Iris pigment epithelial cell (primary cell): ENCODE measurements around the gene GMDS.

ENCODE experiments used
- DNase-seq: peaks from one replicate; pipeline ENCODE4 v3.0.0-alpha.2; 2011; ENCODE audit warnings: low read depth

Gene GMDS

GRCh38 chr6:2245103-2245876 lies at the start of gene GMDS:
Gene GMDS (minus strand): TSS chr6:2245605.
- DNase-seq: peak; percentile 84

GRCh38 chr6:2285510-2285909 lies 40.1 kb upstream of the GMDS start:
- no peak for DNase-seq

- no peak for DNase-seq
These were observed 30.5 kb upstream of the GMDS start for GRCh38 chr6:2275892-2276242.

GRCh38 chr6:2274981-2275891 lies 29.8 kb upstream of the GMDS start:
- DNase-seq: peak; percentile 60

GRCh38 chr6:2272696-2273095 lies 27.3 kb upstream of the GMDS start:
- no peak for DNase-seq

- DNase-seq: no peak
These were observed 24.6 kb upstream of the GMDS start for GRCh38 chr6:2270054-2270453.

- no peak for DNase-seq
These were observed 21.4 kb upstream of the GMDS start for GRCh38 chr6:2266841-2267240.

GRCh38 chr6:2266031-2266795 lies 20.8 kb upstream of the GMDS start:
- peak; percentile 12 for DNase-seq

GRCh38 chr6:2264932-2265331 lies 19.5 kb upstream of the GMDS start:
- DNase-seq: peak; percentile 76

GRCh38 chr6:2263896-2264295 lies 18.5 kb upstream of the GMDS start:
- no peak for DNase-seq

- no peak for DNase-seq
These were observed 14.2 kb upstream of the GMDS start for GRCh38 chr6:2259574-2259973.

- DNase-seq: no peak
These were observed 13.6 kb upstream of the GMDS start for GRCh38 chr6:2259002-2259494.

GRCh38 chr6:2258112-2258511 lies 12.7 kb upstream of the GMDS start:
- no peak for DNase-seq

- no peak for DNase-seq
These were observed 12.0 kb upstream of the GMDS start for GRCh38 chr6:2257363-2257762.

GRCh38 chr6:2254747-2255146 lies 9.3 kb upstream of the GMDS start:
- DNase-seq: no peak

GRCh38 chr6:2249126-2249525 lies 3.7 kb upstream of the GMDS start:
- no peak for DNase-seq

GRCh38 chr6:2247664-2248063 lies 2.3 kb upstream of the GMDS start:
- no peak for DNase-seq

- DNase-seq: peak; percentile 49
These were observed 765 bp upstream of the GMDS start for GRCh38 chr6:2245877-2246863.

GRCh38 chr6:2244261-2245102 lies 923 bp downstream of the GMDS start:
- DNase-seq: no peak

GRCh38 chr6:2242311-2242710 lies 3.1 kb downstream of the GMDS start:
- no peak for DNase-seq
